NCI-H524 (cell line): ENCODE measurements around the gene KLF2.
A peak's percentile ranks its signal among the peaks of the same experiment; 100 is the strongest.

Experiments used
- DNase-seq, 2 experiments: peaks; one replicate each; lab custom pipeline; 2025; lab: John Stamatoyannopoulos, UW

Gene KLF2

GRCh38 chr19:16308081-16308480, 16.5 kb upstream of the KLF2 start:
- DNase-seq = no peak

- no peak for DNase-seq
Observed at GRCh38 chr19:16309643-16310042, 15.0 kb upstream of the KLF2 start.

- DNase-seq = no peak
Observed at GRCh38 chr19:16315825-16316505, 8.7 kb upstream of the KLF2 start.

GRCh38 chr19:16316506-16316882, 8.1 kb upstream of the KLF2 start:
- DNase-seq = no peak

- no peak for DNase-seq
Observed at GRCh38 chr19:16319481-16319880, 5.1 kb upstream of the KLF2 start.

GRCh38 chr19:16320987-16321386, 3.6 kb upstream of the KLF2 start:
- no peak for DNase-seq

- DNase-seq = no peak
Observed at GRCh38 chr19:16325161-16325527, 518 bp downstream of the KLF2 start.

- DNase-seq = peak; percentile 16 to 29
Observed at GRCh38 chr19:16325641-16326400, 1.2 kb downstream of the KLF2 start.

- DNase-seq = no peak
Observed at GRCh38 chr19:16326401-16327168, 2.0 kb downstream of the KLF2 start.

- no peak for DNase-seq
Observed at GRCh38 chr19:16327169-16327475, 2.5 kb downstream of the KLF2 start.

- DNase-seq = no peak
Observed at GRCh38 chr19:16327501-16327900, 2.9 kb downstream of the KLF2 start.

GRCh38 chr19:16327911-16328823, 3.5 kb downstream of the KLF2 start:
- no peak for DNase-seq

- no peak for DNase-seq
Observed at GRCh38 chr19:16328824-16329482, 4.3 kb downstream of the KLF2 start.

GRCh38 chr19:16330368-16330801, 5.8 kb downstream of the KLF2 start:
- no peak for DNase-seq

GRCh38 chr19:16330806-16331690, 6.4 kb downstream of the KLF2 start:
- no peak for DNase-seq

- DNase-seq = no peak
Observed at GRCh38 chr19:16333001-16333586, 8.5 kb downstream of the KLF2 start.

- DNase-seq = no peak
Observed at GRCh38 chr19:16334411-16334810, 9.8 kb downstream of the KLF2 start.

GRCh38 chr19:16335226-16335625, 10.6 kb downstream of the KLF2 start:
- DNase-seq = no peak

GRCh38 chr19:16336571-16336970, 11.9 kb downstream of the KLF2 start:
- no peak for DNase-seq

GRCh38 chr19:16337809-16338469, 13.3 kb downstream of the KLF2 start:
- DNase-seq = no peak
